WTC11 (cell line): ENCODE results near the gene SACS. TPM values are rescaled to one million over a fixed set of nuclear protein-coding genes. Genes with fewer than 3 reads are reported as not detected.

Experiments used
- ATAC-seq: fragments of 200-7000 bp; cut with Tn5 transposase; 2 replicates; pipeline ENCODE4 v1.10.0; 2021; ENCODE audit warnings: mild to moderate bottlenecking, moderate library complexity
- CTCF ChIA-PET: fragments of 300-600 bp; sonication (Branson Sonifier 250); formaldehyde crosslinking; loops from one replicate; lab custom pipeline; 2021; ENCODE audit warnings: antibody characterized with exemption; lab: Charles Lee
- POLR2A ChIA-PET: fragments of 350-600 bp; sonication (Branson Sonifier 250); formaldehyde crosslinking; loops from one replicate; lab custom pipeline; 2021; ENCODE audit warnings: antibody characterized with exemption; lab: Charles Lee
- DNase-seq: peaks from one replicate; pipeline ENCODE4 v3.0.0; 2021; ENCODE audit warnings: low spot score
- H3K27ac Mint-ChIP-seq: 2 replicates; pipeline ENCODE4 v1.8.0; 2021; ENCODE audit warnings: mixed read lengths
- H3K27me3 Mint-ChIP-seq: 2 replicates; pipeline ENCODE4 v1.8.0; 2021; ENCODE audit warnings: low read depth, mild to moderate bottlenecking, moderate library complexity, mixed read lengths
- H3K36me3 Mint-ChIP-seq: 2 replicates; pipeline ENCODE4 v1.8.0; 2021; ENCODE audit warnings: mixed read lengths
- H3K4me1 Mint-ChIP-seq: 2 replicates; pipeline ENCODE4 v1.8.0; 2022; ENCODE audit warnings: mixed read lengths
- H3K4me3 Mint-ChIP-seq: 2 replicates; pipeline ENCODE4 v1.8.0; 2021; ENCODE audit warnings: mild to moderate bottlenecking, moderate library complexity, mixed read lengths
- H3K9me3 Mint-ChIP-seq: 2 replicates; pipeline ENCODE4 v1.8.0; 2021; ENCODE audit warnings: mixed read lengths
- AR ChIP-seq: fragments of 250-450 bp; sonication (Bioruptor Pico); IDR thresholded peaks from 2 replicates; pipeline ENCODE4 v1.9.0; 2021; ENCODE audit warnings: mild to moderate bottlenecking
- ARID4B ChIP-seq: sonication (generic); formaldehyde crosslinking; IDR thresholded peaks from 2 replicates; pipeline ENCODE4 v1.8.0; 2023; ENCODE audit warnings: missing genetic modification reagents, mild to moderate bottlenecking, borderline replicate concordance
- ATF3 ChIP-seq: sonication (generic); formaldehyde crosslinking; conservative IDR thresholded peaks from 2 replicates; pipeline ENCODE4 v1.8.1; 2022; ENCODE audit warnings: mild to moderate bottlenecking, missing genetic modification reagents
- E2F1 ChIP-seq: sonication (generic); formaldehyde crosslinking; IDR thresholded peaks from 2 replicates; pipeline ENCODE4 v1.8.0; 2022; ENCODE audit warnings: mild to moderate bottlenecking, missing genetic modification reagents
- ELF4 ChIP-seq: sonication (generic); formaldehyde crosslinking; IDR thresholded peaks from 2 replicates; pipeline ENCODE4 v1.8.1; 2022; ENCODE audit warnings: low read depth, mild to moderate bottlenecking, moderate library complexity, missing genetic modification reagents
- FOXJ3 ChIP-seq: sonication (generic); formaldehyde crosslinking; IDR thresholded peaks from 2 replicates; pipeline ENCODE4 v1.9.0; 2021; ENCODE audit warnings: missing genetic modification reagents, mild to moderate bottlenecking, borderline replicate concordance
- FOXK1 ChIP-seq: sonication (generic); formaldehyde crosslinking; IDR thresholded peaks from 2 replicates; pipeline ENCODE4 v1.8.0; 2022; ENCODE audit warnings: mild to moderate bottlenecking, moderate library complexity, missing genetic modification reagents
- GABPB1 ChIP-seq: sonication (generic); formaldehyde crosslinking; IDR thresholded peaks from 2 replicates; pipeline ENCODE4 v1.8.1; 2023; ENCODE audit warnings: mild to moderate bottlenecking, missing genetic modification reagents
- MAX ChIP-seq: sonication (generic); formaldehyde crosslinking; IDR thresholded peaks from 2 replicates; pipeline ENCODE4 v1.8.0; 2022; ENCODE audit warnings: mild to moderate bottlenecking, missing genetic modification reagents
- MLX ChIP-seq: sonication (generic); formaldehyde crosslinking; IDR thresholded peaks from 2 replicates; pipeline ENCODE4 v1.8.1; 2023; ENCODE audit warnings: mild to moderate bottlenecking, missing genetic modification reagents, moderate library complexity
- MYBL2 ChIP-seq: sonication (generic); formaldehyde crosslinking; IDR thresholded peaks from 2 replicates; pipeline ENCODE4 v1.8.1; 2023; ENCODE audit warnings: mild to moderate bottlenecking, moderate library complexity, missing genetic modification reagents
- NFATC4 ChIP-seq: fragments of 250-450 bp; sonication (Bioruptor Pico); IDR thresholded peaks from 2 replicates; pipeline ENCODE4 v1.9.0; 2021; ENCODE audit warnings: mild to moderate bottlenecking
- NR2C2 ChIP-seq: sonication (generic); formaldehyde crosslinking; IDR thresholded peaks from 2 replicates; pipeline ENCODE4 v1.8.0; 2022; ENCODE audit warnings: mild to moderate bottlenecking, missing genetic modification reagents
- PREB ChIP-seq: sonication (generic); formaldehyde crosslinking; IDR thresholded peaks from 2 replicates; pipeline ENCODE4 v1.8.1; 2022; ENCODE audit warnings: mild to moderate bottlenecking, missing genetic modification reagents, moderate library complexity, borderline replicate concordance
- RORB ChIP-seq: fragments of 250-450 bp; sonication (Bioruptor Pico); IDR thresholded peaks from 2 replicates; pipeline ENCODE4 v1.9.0; 2021; ENCODE audit warnings: mild to moderate bottlenecking
- TCF7 ChIP-seq: sonication (generic); formaldehyde crosslinking; IDR thresholded peaks from 2 replicates; pipeline ENCODE4 v1.8.0; 2022; ENCODE audit warnings: mild to moderate bottlenecking, low read depth, missing genetic modification reagents, moderate library complexity
- TEAD4 ChIP-seq: sonication (generic); formaldehyde crosslinking; IDR thresholded peaks from 2 replicates; pipeline ENCODE4 v1.8.0; 2022; ENCODE audit warnings: mild to moderate bottlenecking, missing genetic modification reagents
- ZBTB21 ChIP-seq: sonication (generic); formaldehyde crosslinking; IDR thresholded peaks from 2 replicates; pipeline ENCODE4 v1.8.1; 2023; ENCODE audit warnings: mild to moderate bottlenecking, missing genetic modification reagents, borderline replicate concordance
- ZNF121 ChIP-seq: sonication (generic); formaldehyde crosslinking; IDR thresholded peaks from 2 replicates; pipeline ENCODE4 v1.8.0; 2023; ENCODE audit warnings: missing genetic modification reagents
- ZNF671 ChIP-seq: fragments of 250-450 bp; sonication (Bioruptor Pico); IDR thresholded peaks from 2 replicates; pipeline ENCODE4 v1.8.0; 2021; ENCODE audit warnings: mild to moderate bottlenecking
- total RNA-seq: library from RNA; stranded (reverse); gene quantifications from 3 replicates; pipeline ENCODE4 v1.2.3, GENCODE V29; 2021

The SACS gene
- total RNA-seq, 1 experiment from 2014 or later: 35.2 TPM

GRCh38 chr13:23469951-23470421 lies 36.5 kb upstream of the SACS start (continued):
- TF ChIP-seq PREB (CRISPR knock-in tag) (no peak), MLX (CRISPR knock-in tag) (no peak)

- Mint-ChIP-seq H3K27me3 (peaks cover 24% of the 10 kb centered on the region), H3K36me3 (no peaks in the 10 kb centered on the region), H3K9me3 (peaks cover 9% of the 10 kb centered on the region), H3K27ac (no peak overlapping the region), H3K4me1 (peaks cover 29% of the 10 kb centered on the region), H3K4me3 (no peak overlapping the region)
- TF ChIP-seq AR (CRISPR knock-in tag) (no peak), GABPB1 (CRISPR knock-in tag) (no peak), TEAD4 (CRISPR knock-in tag) (no peak), TCF7 (CRISPR knock-in tag) (no peak), FOXK1 (CRISPR knock-in tag) (no peak), RORB (CRISPR knock-in tag) (no peak), FOXJ3 (no peak), E2F1 (CRISPR knock-in tag) (no peak), NR2C2 (CRISPR knock-in tag) (no peak), ZBTB21 (CRISPR knock-in tag) (no peak), ZNF121 (CRISPR knock-in tag) (no peak), NFATC4 (CRISPR knock-in tag) (no peak), ZNF671 (no peak), MYBL2 (CRISPR knock-in tag) (no peak), ARID4B (CRISPR knock-in tag) (no peak), MAX (CRISPR knock-in tag) (no peak), ELF4 (CRISPR knock-in tag) (no peak), ATF3 (CRISPR knock-in tag) (no peak), PREB (CRISPR knock-in tag) (no peak)
- CTCF ChIA-PET: interaction anchor here (1.0 to 2.0 kb wide), 4 partner anchors 14 to 400 kb away, joined by 3 to 5 read pairs (median 4); no protein-coding TSS in a partner anchor
- ATAC-seq (no peak), DNase-seq (no peak)
- POLR2A ChIA-PET: no interaction called here
These were observed 35.3 kb upstream of the SACS start for GRCh38 chr13:23468811-23469210.
